K562 (cell line): ENCODE measurements around the gene KBTBD2. TPM values are rescaled to one million over a fixed set of nuclear protein-coding genes. Genes with fewer than 3 reads are reported as not detected.

Experiments used
- ATF1 ChIP-seq, 2 experiments: fragments of 450-650 bp in 1 of 2; IDR thresholded peaks; 2 replicates each; pipeline ENCODE4 v1.6.1; 2016; ENCODE audit warnings: missing compliant biosample characterization in 1 of 2, missing genetic modification characterization in 1 of 2
- CTBP1 ChIP-seq: fragments of 450-650 bp; IDR thresholded peaks from 2 replicates; pipeline ENCODE4 v1.6.1; 2016; ENCODE audit warnings: borderline replicate concordance
- EHMT2 ChIP-seq: fragments of 450-650 bp; IDR thresholded peaks from 2 replicates; pipeline ENCODE4 v1.6.1; 2018; ENCODE audit warnings: antibody characterized with exemption
- EP300 ChIP-seq: IDR thresholded peaks from 2 replicates; pipeline ENCODE4 v1.6.1; 2012; ENCODE audit warnings: low read length, improper control_type of control experiment
- FOXK1 ChIP-seq: sonication (generic); formaldehyde crosslinking; IDR thresholded peaks from 2 replicates; pipeline ENCODE4 v1.8.0; 2022; ENCODE audit warnings: missing genetic modification reagents, mild to moderate bottlenecking, borderline replicate concordance
- HDAC8 ChIP-seq: fragments of 450-650 bp; IDR thresholded peaks from 2 replicates; pipeline ENCODE4 v1.6.1; 2016; ENCODE audit warnings: mild to moderate bottlenecking, missing genetic modification characterization, moderate library complexity, missing compliant biosample characterization
- ILF3 ChIP-seq: fragments of 450-650 bp; IDR thresholded peaks from 2 replicates; pipeline ENCODE4 v1.6.1; 2018; ENCODE audit warnings: antibody characterized with exemption, mild to moderate bottlenecking, moderate library complexity, borderline replicate concordance
- ILK ChIP-seq: fragments of 450-650 bp; IDR thresholded peaks from 2 replicates; pipeline ENCODE4 v1.6.1; 2016; ENCODE audit warnings: missing genetic modification characterization, low read depth, mild to moderate bottlenecking, missing compliant biosample characterization, moderate library complexity, borderline replicate concordance
- KDM5B ChIP-seq: fragments of 200-600 bp; sonication (generic); IDR thresholded peaks from 2 replicates; pipeline ENCODE4 v1.6.1; 2012; ENCODE audit warnings: low read depth, mild to moderate bottlenecking, moderate library complexity, low read length, control low read depth, inconsistent platforms; ENCODE audit not compliant: insufficient replicate concordance
- MXI1 ChIP-seq: IDR thresholded peaks from 2 replicates; pipeline ENCODE4 v1.6.1; 2011; ENCODE audit warnings: low read depth, mild to moderate bottlenecking, improper control_type of control experiment, low read length
- PHTF2 ChIP-seq: fragments of 250-450 bp; sonication (Bioruptor Pico); IDR thresholded peaks from 2 replicates; pipeline ENCODE4 v1.5.0; 2021; ENCODE audit warnings: mild to moderate bottlenecking
- SMAD1 ChIP-seq: fragments of 150-350 bp; IDR thresholded peaks from 2 replicates; pipeline ENCODE4 v1.6.1; 2014; ENCODE audit warnings: low read length, low read depth; ENCODE audit not compliant: partially characterized antibody
- TAF1 ChIP-seq: IDR thresholded peaks from 2 replicates; pipeline ENCODE4 v1.6.1; 2011; ENCODE audit warnings: mild to moderate bottlenecking, low read length, moderate library complexity; ENCODE audit not compliant: insufficient read depth, control insufficient read depth, severe bottlenecking; ENCODE audit errors: extremely low read depth
- ZNF184 ChIP-seq: sonication (generic); formaldehyde crosslinking; IDR thresholded peaks from 2 replicates; pipeline ENCODE4 v1.5.0; 2020; ENCODE audit warnings: missing genetic modification reagents
- ZNF561 ChIP-seq: fragments of 450-650 bp; formaldehyde crosslinking; conservative IDR thresholded peaks from 2 replicates; pipeline ENCODE4 v1.4.0; 2020; ENCODE audit warnings: mild to moderate bottlenecking, moderate library complexity
- polyA plus RNA-seq, 8 experiments: library from polyadenylated mRNA; depleted of rRNA in 4 of 8; stranded (reverse) in 5 of 8; unstranded in 3 of 8; fragments of >200 nt; fragmentation: Nextera tagmentation in 2 of 8; fragmentation: Illumina TruSeq in 1 of 8; extraction: Ambion mirVana in 2 of 8; extraction: Trizol in 1 of 8; gene quantifications; 2 replicates each; pipeline versions ENCODE4 v1.2.1 to v1.2.3, GENCODE V29; 2011 to 2014; ENCODE audit warnings: inconsistent platforms in 1 of 8, missing spikeins in 1 of 8
- total RNA-seq, 7 experiments: library from RNA; depleted of rRNA in 6 of 7; stranded (reverse); fragments of >200 nt in 6 of 7; fragmentation: Illumina TruSeq in 2 of 7; extraction: Trizol in 2 of 7; gene quantifications; 2 replicates each; pipeline versions ENCODE4 v1.2.1 to v1.2.3, GENCODE V29; 2011 to 2021; ENCODE audit warnings: low replicate concordance in 1 of 7
- TF ChIP-seq, protein P1 (sequence below): fragments of 250-450 bp; sonication (Bioruptor Pico); IDR thresholded peaks from 2 replicates; pipeline ENCODE4 v1.5.0; 2021; ENCODE audit warnings: mild to moderate bottlenecking, moderate library complexity
- TF ChIP-seq, protein P2 (sequence below): fragments of 450-650 bp; IDR thresholded peaks from 2 replicates; pipeline ENCODE4 v1.6.1; 2017; ENCODE audit warnings: antibody characterized with exemption

KBTBD2 gene
- total and polyA plus RNA-seq, 9 of the 15 experiments (the other 6 are each of a cell fraction or from before 2014, with no cell fraction given), result 22.8 to 62.2 (median 30.8) TPM

DNA sequence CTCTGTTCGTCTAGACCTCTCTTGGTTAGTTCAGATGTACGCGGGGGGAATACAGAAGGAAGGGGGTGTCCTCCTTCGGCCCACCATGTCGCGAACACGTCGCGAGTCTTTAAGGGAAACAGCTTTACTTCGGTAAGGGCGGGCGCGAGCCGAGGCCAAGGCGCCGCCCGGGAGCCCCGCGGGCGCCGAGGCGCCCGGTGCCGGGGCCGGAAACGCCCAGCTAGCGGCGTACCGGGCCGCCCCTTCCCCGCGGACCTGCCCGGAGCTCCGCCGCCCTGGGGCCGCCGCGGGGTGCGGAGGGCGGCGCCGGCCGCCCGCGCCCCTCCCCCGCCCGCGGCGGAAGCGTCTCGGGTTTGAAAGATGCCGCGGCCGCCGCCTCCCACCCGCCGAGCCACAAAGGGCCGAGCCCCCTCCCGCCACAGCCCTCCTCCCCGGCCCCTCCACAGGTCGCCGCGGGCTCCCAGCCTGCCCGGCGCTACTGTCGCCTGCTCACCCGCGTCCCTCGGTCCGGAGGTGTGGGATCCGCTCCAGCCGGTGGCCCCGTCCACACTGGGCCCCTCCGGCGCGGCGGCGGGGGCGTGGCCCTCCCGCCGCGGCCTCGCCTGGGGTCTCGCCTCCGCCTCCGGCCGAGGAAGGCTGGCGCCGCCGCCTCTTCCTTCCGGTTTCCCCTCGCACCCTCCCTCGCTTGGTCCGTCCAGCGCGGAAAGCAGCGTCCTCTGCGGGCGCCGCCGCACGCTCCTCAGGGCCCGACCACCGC is at the start of gene KBTBD2 (continued):
- TF ChIP-seq TAF1 (peak; percentile 79), CTBP1 (peak; percentile 83), FOXK1 (CRISPR knock-in tag) (no peak), ILK (tag) (no peak), EP300 (peak; percentile 35; the same call in 1 of the 2 replicates), PHTF2 (peak; percentile 75; the same call in 1 of the 2 replicates), KDM5B (peak; percentile 2), SMAD1 (peak; percentile 78), HDAC8 (tag) (no peak), ZNF184 (CRISPR knock-in tag) (no peak), EHMT2 (no peak), MXI1 (0 out of 2 replicates have a peak, but pooled peaks have one; percentile 29), ZNF561 (CRISPR knock-in tag) (no peak), ATF1 (CRISPR knock-in tag; IDR thresholded peaks at IDR 0.05) (no peak), ATF1 (tag; IDR thresholded peaks at IDR 0.05) (no peak), ILF3 (0 out of 2 replicates have a peak, but pooled peaks have one; percentile 23)
- TF ChIP-seq, protein P1, sequence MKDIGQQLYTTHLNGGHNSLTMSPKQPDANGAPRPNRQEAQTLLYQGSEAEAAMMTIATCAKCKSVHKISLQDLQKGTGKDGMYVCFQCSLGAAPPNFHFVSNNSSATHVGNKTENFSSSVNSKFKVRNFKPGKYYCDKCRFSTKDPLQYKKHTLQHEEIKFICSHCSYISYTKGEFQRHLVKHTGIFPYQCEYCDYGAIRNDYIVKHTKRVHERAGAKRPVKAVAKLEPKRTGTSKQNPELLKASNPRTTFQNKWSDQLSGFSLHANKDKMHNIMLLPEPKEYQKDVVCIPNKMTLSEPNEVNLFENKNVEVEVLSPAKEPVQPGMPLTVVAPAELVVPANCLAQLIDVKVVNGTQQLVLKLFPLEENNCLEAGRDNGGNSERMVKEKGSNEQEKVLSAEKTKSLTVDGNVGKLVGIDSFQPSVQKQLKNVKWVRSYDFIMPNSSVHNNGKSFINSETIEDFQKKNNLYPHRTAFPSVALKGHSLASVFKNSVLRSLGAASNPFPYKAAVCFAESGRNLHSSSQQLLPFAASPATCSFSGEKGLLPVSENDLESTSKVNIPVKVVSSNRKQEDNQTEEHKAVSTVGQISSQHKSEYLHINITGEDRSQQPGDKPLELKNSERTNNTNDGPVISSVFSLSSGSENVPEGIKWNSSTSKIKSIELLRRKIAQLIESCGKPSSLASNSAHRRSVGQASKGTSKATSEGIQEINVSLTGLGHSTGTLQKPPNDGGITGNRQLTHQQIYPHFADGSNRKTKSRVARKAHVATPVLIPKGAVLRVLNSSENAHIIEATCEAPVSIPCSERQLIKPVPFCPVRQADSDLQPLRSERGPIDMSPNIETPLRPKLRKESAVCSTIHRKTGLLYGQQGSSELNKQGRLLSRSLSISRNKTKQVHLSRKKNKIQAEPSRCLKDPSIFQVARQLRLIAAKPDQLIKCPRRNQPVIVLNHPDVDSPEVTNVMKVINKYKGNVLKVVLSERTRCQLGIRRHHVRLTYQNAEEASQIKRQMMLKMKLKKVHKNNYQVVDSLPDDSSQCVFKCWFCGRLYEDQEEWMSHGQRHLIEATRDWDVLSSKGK, result no peak
- TF ChIP-seq, protein P2, sequence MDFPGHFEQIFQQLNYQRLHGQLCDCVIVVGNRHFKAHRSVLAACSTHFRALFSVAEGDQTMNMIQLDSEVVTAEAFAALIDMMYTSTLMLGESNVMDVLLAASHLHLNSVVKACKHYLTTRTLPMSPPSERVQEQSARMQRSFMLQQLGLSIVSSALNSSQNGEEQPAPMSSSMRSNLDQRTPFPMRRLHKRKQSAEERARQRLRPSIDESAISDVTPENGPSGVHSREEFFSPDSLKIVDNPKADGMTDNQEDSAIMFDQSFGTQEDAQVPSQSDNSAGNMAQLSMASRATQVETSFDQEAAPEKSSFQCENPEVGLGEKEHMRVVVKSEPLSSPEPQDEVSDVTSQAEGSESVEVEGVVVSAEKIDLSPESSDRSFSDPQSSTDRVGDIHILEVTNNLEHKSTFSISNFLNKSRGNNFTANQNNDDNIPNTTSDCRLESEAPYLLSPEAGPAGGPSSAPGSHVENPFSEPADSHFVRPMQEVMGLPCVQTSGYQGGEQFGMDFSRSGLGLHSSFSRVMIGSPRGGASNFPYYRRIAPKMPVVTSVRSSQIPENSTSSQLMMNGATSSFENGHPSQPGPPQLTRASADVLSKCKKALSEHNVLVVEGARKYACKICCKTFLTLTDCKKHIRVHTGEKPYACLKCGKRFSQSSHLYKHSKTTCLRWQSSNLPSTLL, result no peak
